ENCODE results near the gene PWWP2B. TPM values are rescaled to one million over a fixed set of nuclear protein-coding genes. Genes with fewer than 3 reads are reported as not detected.

The PWWP2B gene
- total and polyA plus RNA-seq, 2 of the 4 experiments (the other 2 are of a cell fraction), result 1.7 to 2.2 TPM

DNA sequence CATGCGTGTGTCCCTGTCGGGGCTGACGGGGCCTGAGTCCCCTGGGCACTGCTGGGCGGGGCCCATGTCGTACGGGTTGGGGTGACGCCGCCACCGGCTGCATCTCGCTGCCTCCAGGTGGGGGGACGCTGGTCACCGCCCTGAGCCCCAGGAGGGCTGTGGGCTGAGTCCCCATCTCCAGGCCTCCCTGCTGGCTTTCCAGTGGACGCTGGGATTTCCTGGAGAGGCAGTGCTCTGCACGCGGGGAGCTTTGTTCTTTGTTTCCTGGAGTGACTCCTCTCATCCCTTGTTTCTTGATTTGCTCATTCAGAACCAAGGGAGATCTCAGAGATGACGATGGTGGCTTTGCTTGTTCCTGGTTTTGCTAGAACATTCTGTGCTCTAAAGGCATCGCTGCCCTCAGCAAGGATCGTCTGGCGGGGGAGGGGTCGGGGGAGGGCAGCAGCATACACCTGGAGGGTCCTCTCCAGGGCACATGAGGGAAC lies 21.0 kb downstream of the PWWP2B start:
- ChIA-PET CTCF (no interaction called here), POLR2A (ENCODE audit: unreplicated experiment) (no interaction called here)
- Histone ChIP-seq H2BK5ac (ENCODE audit: low read depth, low read length, poor library complexity, severe bottlenecking) (no peak overlapping the region), H4K91ac (ENCODE audit: insufficient read depth, low read depth, low read length) (no peak overlapping the region), H3K27me3 (ENCODE audit: control insufficient read depth, insufficient read depth, low read length) (no peaks in the 10 kb centered on the region), H3K27ac (ENCODE audit: insufficient read depth, low read length) (no peak overlapping the region), H2AK9ac (replicated peaks; ENCODE audit: low read depth, low read length, poor library complexity) (no peak overlapping the region), H3K4me2 (ENCODE audit: low read depth, low read length) (no peak overlapping the region), H3K18ac (ENCODE audit: low read depth, low read length) (no peak overlapping the region), H3K14ac (replicated peaks; ENCODE audit: low read depth, low read length) (no peak overlapping the region), H3K9me1 (ENCODE audit: insufficient read depth, low read length) (peaks cover 11% of the 10 kb centered on the region), H3K4me1 (ENCODE audit: control insufficient read depth, insufficient read depth, low read length) (peaks cover 9% of the 10 kb centered on the region), H3K23ac (ENCODE audit: low read depth, low read length) (no peak overlapping the region), H2BK120ac (ENCODE audit: low read depth, low read length) (no peak overlapping the region), H3K79me1 (ENCODE audit: low read depth in 1 of 2, low read length in 2 of 2) (peaks cover 0 to 10% of the 10 kb centered on the region in 2 experiments; a peak in 2 of 4 replicates), H3K9me3 (ENCODE audit: control insufficient read depth, insufficient read depth, low read length) (no peaks in the 10 kb centered on the region), H2BK20ac (ENCODE audit: low read depth, low read length) (no peak overlapping the region), H2BK15ac (ENCODE audit: low read depth, low read length) (no peak overlapping the region), H4K20me1 (ENCODE audit: insufficient read depth, low read length) (peaks cover 6% of the 10 kb centered on the region), H3K56ac (ENCODE audit: extremely low read depth, insufficient read depth, low read length) (no peak overlapping the region), H4K8ac (ENCODE audit: low read depth in 2 of 2, low read length in 2 of 2) (no peak overlapping the region), H2AFZ (replicated peaks; ENCODE audit: low read length, poor library complexity) (no peak overlapping the region), H3K36me3 (ENCODE audit: control insufficient read depth, insufficient read depth, low read length) (no peaks in the 10 kb centered on the region), H4K5ac (ENCODE audit: low read depth, low read length) (no peak overlapping the region), H3K4me3 (ENCODE audit: insufficient read depth, low read depth, low read length) (no peak overlapping the region), H3K4ac (ENCODE audit: low read depth, low read length) (no peak overlapping the region), H2AK5ac (ENCODE audit: low read depth, low read length) (no peak overlapping the region), H3K9ac (ENCODE audit: low read depth, low read length) (no peak overlapping the region)
- no TSS peak for BruUV-seq (replicated peaks)
- dilution Hi-C loops (cut with HindIII; ENCODE audit: low sequenced_read_pairs, unreplicated experiment), result no loop called here
- intact Hi-C loops (cut with micrococcal nuclease), result no loop called here
- in situ Hi-C loops (cut with MboI; ENCODE audit: low sequenced_read_pairs), result no loop called here
- no peak for ATAC-seq (ENCODE audit: low read depth)
- no peak for DNase-seq
- no peak for TF ChIP-seq CHD1 (IDR thresholded peaks at IDR 0.05; ENCODE audit: low read depth, low read length)
- no peak for TF ChIP-seq MXI1 (IDR thresholded peaks at IDR 0.05; ENCODE audit: borderline replicate concordance, low read depth, low read length)
- TF ChIP-seq MAZ (IDR thresholded peaks at IDR 0.05; ENCODE audit: borderline replicate concordance, low read depth, low read length), result no peak
- TF ChIP-seq, protein P1, sequence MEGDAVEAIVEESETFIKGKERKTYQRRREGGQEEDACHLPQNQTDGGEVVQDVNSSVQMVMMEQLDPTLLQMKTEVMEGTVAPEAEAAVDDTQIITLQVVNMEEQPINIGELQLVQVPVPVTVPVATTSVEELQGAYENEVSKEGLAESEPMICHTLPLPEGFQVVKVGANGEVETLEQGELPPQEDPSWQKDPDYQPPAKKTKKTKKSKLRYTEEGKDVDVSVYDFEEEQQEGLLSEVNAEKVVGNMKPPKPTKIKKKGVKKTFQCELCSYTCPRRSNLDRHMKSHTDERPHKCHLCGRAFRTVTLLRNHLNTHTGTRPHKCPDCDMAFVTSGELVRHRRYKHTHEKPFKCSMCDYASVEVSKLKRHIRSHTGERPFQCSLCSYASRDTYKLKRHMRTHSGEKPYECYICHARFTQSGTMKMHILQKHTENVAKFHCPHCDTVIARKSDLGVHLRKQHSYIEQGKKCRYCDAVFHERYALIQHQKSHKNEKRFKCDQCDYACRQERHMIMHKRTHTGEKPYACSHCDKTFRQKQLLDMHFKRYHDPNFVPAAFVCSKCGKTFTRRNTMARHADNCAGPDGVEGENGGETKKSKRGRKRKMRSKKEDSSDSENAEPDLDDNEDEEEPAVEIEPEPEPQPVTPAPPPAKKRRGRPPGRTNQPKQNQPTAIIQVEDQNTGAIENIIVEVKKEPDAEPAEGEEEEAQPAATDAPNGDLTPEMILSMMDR (conservative IDR thresholded peaks at IDR 0.05; ENCODE audit: low read depth, low read length), result no peak
- no peak for TF ChIP-seq POLR2A (IDR thresholded peaks at IDR 0.05; ENCODE audit: low read depth, low read length)
- TF ChIP-seq RAD21 (IDR thresholded peaks at IDR 0.05; ENCODE audit: low read length), result no peak
- TF ChIP-seq MAFK (IDR thresholded peaks at IDR 0.05; ENCODE audit: low read depth, low read length), result no peak
- TF ChIP-seq RFX5 (IDR thresholded peaks at IDR 0.05; ENCODE audit: low read depth, low read length), result no peak
- no peak for TF ChIP-seq SMC3 (IDR thresholded peaks at IDR 0.05; ENCODE audit: low read depth, low read length)
- 85% methylated on average over 13 of the region's 20 CpGs; no CpG with 5 or more reads in 1 of the 2 experiments for WGBS, 2 experiments (ENCODE audit: extremely low coverage in 2 of 2, insufficient read length in 1 of 2)

Measured in IMR-90 (cell line).